Limb (tissue), 2 donors: Measurements from ENCODE around the gene ASTN1.
A peak's percentile ranks its signal among the peaks of the same experiment; 100 is the strongest.

Experiments used
- DNase-seq, 2 donors: peaks; one replicate each; pipeline ENCODE4 v3.0.0-alpha.2; 2016; ENCODE audit errors: extremely low spot score in 2 of 2

The ASTN1 gene

DNA sequence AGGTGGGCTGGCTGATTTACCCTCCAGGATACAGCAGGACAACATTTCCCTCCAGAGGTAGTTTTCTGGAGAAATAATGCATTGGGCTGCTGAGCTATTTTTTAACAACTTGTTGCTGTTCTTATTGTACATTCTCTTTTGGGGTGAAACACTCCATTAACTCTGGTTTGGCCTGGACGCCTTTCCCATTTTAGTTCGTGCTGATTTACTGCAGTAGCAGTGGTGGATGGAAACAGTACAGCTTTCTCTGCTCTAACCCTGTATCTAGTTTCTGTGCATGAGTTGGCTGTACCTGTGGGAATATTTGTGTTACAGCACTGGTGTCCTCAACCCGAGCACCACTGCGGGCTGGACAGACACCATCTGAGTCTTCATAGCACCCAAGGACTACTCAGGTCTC, 325.3 kb downstream of the ASTN1 start:
- DNase-seq: no peak

DNA sequence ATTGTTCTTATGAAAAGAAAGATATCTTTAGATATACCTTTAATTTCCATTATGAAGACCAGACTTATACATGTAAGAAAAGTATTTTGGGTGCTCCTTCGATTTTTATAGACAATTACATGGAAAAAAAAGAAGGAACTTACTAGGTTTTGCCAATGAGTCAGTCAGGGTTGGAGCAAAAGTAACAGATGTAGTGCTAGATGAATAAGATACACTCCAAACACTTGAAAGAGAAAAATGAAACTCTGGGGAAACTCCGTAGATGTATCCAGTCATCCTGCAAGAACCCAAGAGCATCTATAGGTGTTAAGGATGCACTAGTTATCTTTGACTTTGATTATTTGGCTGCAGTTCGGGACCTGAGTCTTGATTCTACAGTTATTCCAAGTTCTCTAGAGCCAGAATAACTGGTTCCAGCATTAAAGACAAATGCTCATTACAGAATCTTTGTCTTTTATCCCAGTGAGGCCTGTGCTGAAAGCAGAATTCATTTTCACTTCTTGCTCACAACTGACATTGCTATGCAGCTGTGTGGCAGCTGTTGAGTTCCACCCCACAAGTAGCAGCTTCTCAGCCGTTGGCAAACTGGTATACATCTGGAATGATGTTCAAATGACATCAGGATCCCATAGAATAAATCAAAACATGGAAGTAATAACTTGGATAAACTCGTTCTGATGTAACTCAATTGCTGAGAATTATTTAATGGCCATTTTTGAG, 326.1 kb downstream of the ASTN1 start:
- DNase-seq: peak in 1 of 2 donors; percentile 13

- DNase-seq: no peak
Measured at GRCh38 chr1:176837708-176838107, 326.8 kb downstream of the ASTN1 start.

GRCh38 chr1:176831150-176831549, 333.4 kb downstream of the ASTN1 start:
- no peak for DNase-seq

DNA sequence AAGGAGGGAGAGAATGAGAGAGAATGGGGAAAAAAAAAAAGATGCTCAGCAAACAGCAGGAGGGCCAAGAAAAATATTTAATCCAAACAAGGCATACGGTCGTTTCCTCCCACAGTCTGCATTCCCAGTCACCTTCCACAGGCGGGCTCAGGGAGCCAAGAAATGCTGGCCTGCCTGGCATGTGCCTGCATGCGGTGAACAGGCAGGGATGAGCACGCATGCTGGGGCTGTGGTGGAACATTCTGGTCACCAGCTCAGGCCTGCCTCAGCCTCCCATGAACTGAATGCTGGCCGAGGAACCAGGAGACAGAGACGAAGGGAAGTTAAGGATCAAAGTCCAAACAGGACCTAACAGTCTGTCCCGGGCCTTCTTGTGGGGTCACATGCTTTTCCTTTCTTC, 335.3 kb downstream of the ASTN1 start:
- no peak for DNase-seq

- DNase-seq: no peak
Measured at GRCh38 chr1:176826265-176826664, 338.2 kb downstream of the ASTN1 start.

DNA sequence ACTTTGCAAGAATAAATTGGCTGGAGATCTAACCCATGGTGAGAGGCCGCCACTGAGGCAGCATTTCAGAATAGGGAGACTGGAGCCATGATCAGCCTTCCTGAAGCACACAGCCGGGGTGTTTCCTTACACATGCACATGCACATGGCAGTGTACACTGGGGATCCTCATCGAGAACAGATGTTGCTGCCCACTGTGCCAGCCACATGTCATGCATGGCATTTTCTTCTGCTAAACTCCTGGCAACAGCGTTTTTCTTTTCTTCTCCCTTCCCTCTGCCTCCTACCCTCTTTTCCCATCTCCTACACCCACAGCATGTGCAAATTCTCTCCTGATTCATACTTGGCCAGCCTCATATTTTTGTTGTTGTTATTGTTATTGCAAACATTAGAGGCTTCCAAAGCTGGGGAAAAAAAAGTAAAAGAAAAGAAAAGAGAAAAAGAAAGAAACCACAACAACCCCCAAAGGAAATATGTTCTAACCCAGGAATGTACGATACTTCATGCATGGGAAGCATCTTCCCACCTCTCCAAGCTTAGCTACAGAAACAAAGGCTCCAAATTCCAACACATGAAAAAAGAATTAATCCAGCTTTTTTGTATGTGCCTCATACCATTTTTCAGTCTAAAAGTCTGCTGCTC, 344.0 kb downstream of the ASTN1 start:
- DNase-seq: no peak

- no peak for DNase-seq
Measured at GRCh38 chr1:176816232-176816631, 348.3 kb downstream of the ASTN1 start.

- no peak for DNase-seq
Measured at GRCh38 chr1:176815621-176816020, 348.9 kb downstream of the ASTN1 start.

GRCh38 chr1:176811511-176812288, 352.8 kb downstream of the ASTN1 start:
- no peak for DNase-seq

GRCh38 chr1:176809292-176809691, 355.2 kb downstream of the ASTN1 start:
- no peak for DNase-seq
